ENCODE data around the gene GRIN3B.

The GRIN3B gene

DNA sequence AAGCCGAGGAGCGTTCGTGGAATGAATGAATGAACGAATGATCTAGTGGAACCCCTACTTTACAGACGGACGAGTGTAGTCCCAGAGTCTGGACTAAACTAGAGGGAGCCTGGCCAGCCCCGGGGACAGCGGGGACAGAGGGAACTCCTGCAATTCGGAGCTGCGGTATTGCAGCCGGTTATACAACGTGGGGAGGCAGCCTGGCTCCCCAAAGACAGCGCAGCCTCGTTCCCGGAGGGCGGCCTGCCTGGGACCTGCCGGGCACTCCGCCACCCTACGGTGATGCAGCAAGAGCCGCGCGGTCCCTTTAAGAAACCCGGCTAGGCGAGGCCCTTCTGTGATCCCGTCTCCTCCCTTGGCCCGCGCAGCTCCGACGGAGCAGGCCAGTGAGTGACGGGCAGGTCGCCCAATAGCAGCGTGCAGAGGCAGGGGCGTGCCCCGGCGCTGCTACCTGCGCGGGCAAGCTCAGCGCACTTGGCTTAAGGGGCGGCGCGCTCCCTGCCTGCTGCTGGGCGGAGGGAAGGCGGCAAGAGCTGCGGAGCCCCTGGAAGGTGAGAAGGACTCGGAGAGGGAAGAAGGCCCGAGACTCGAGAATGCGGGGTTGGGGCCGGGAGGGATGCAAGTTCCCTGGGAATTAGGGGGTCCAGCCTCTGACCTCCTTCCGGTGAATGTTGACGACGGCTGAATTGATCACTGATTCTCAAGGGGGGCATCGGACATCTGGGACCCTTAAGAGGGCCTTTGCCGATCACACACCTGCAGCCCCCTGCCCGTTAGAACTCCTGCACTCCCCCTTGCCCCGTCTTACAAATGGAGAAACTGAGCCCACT is 39.6 kb downstream of the GRIN3B start, which contains the start of gene ABCA7:
TSS of gene ABCA7 (plus strand) at position 462 of the 830 bp plus-strand sequence. CDS start 1,255 bp downstream, outside the sequence.
- Mint-ChIP-seq H3K27me3 (no peaks in the 10 kb centered on the region), H3K27ac (peak within 1 kb of the TSS; percentile 95), H3K4me3 (peak within 1 kb of the TSS; percentile 100), H3K9me3 (no peaks in the 10 kb centered on the region), H3K4me1 (peaks cover 36% of the 10 kb centered on the region), H3K36me3 (peaks cover 26% of the 10 kb centered on the region)
- DNase-seq (ENCODE audit: low spot score in 2 of 2): peak; percentile 99 to 100
- ATAC-seq (ENCODE audit: low read depth): peak; percentile 78

DNA sequence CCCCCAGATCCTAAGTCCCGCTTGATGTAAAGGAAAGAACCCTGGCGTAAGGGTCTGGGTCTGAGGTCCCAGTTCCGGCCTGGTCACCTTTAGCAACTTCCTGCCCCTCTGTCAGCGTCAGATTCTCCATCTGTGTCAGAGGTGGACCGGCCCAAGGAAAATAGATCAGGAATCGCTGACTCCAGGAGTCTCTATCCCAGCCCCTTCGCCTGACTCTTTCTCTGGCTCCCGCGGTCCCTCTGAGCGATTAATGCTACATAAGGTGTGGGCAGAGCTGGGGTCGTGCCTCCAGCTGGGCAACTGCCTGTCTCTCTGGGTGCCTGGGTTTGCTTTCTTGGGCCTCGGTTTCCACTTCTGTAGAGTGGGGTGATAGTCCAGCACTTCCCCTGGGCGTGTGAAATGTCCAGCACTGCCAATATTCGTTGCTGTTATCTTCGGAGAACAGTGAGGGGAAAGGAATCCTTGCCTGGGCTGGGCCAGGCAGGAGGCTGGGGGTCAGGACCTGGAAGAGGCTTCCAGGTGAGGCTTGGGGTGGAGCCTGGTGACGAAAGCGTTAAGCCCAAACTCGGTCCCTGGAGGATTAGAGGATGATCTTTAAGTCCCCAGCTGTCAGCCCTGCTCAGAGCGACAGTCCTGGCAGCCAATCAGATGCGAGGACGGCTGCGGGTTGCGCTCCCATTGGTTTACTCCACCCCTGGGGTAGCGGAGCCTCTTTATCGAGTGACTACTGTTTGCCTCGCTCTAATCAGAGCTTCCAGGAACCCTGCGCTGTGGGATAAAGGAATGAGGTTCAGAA is 40.5 kb downstream of the GRIN3B start:
- H3K36me3 Mint-ChIP-seq: peaks cover 24% of the 10 kb centered on the region
- peak overlapping the region; percentile 95 for H3K27ac Mint-ChIP-seq
- H3K4me1 Mint-ChIP-seq: peaks cover 37% of the 10 kb centered on the region
- no peaks in the 10 kb centered on the region for H3K27me3 Mint-ChIP-seq
- DNase-seq (ENCODE audit: low spot score in 2 of 2) (peak; percentile 79 to 88), ATAC-seq (ENCODE audit: low read depth) (peak; percentile 55)
- H3K4me3 Mint-ChIP-seq: peak overlapping the region; percentile 100
- no peaks in the 10 kb centered on the region for H3K9me3 Mint-ChIP-seq

DNA sequence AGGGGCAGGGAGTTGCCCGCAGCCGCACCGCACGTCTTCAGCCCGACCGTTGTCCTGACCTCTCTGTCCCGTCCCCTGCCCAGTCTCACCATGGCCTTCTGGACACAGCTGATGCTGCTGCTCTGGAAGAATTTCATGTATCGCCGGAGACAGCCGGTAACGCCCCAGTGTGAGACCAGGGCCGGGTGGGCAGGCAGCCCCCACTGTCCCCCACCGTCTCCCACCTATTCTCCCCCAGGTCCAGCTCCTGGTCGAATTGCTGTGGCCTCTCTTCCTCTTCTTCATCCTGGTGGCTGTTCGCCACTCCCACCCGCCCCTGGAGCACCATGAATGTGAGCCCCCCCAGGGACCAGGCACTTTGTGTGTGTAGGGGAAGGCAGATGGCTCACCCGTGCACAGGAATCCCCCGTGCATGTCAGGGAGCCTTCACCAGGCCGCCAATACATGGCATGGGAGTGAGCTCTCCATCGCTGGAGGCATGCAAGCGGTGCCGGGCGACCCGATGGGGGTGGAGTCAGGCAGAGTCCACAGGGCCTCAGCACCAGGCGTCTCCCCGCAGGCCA is 41.1 kb downstream of the GRIN3B start:
- H3K27ac Mint-ChIP-seq: peak overlapping the region; percentile 95
- no peak for DNase-seq (ENCODE audit: low spot score in 2 of 2)

DNA sequence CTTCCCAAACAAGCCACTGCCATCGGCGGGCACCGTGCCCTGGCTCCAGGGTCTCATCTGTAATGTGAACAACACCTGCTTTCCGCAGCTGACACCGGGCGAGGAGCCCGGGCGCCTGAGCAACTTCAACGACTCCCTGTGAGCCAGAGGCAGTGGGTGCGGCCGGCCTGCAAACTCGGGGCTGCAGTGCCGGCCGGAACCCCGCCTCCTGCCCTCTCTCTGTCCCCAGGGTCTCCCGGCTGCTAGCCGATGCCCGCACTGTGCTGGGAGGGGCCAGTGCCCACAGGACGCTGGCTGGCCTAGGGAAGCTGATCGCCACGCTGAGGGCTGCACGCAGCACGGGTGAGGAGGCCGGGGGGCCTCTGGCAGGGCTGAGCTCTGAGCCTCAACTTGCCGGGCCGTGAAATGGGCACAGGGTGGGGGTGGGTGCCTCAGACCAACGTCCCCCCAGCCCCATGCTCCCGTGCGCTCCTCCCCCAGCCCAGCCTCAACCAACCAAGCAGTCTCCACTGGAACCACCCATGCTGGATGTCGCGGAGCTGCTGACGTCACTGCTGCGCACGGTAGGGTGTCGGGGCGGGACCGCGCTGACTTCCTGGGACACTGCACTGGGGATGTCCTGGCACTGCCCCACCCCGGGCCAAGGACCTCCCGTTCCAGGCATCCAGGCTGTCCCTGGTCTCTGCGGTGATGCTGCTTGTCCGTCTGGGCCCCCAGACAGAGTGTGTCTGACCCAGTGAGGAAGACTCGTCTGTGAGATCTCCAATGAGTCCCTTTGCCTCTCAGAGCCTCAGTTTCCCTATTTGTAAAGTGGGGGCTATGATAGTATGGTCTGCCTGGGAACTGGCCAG is 41.8 kb downstream of the GRIN3B start:
- ATAC-seq (ENCODE audit: low read depth) (no peak), DNase-seq (ENCODE audit: low spot score in 2 of 2) (no peak)
- peaks cover 30% of the 10 kb centered on the region for H3K4me1 Mint-ChIP-seq
- H3K9me3 Mint-ChIP-seq: no peaks in the 10 kb centered on the region
- H3K4me3 Mint-ChIP-seq: peak overlapping the region; percentile 55
- no peaks in the 10 kb centered on the region for H3K27me3 Mint-ChIP-seq
- H3K27ac Mint-ChIP-seq: no peak overlapping the region
- peaks cover 16% of the 10 kb centered on the region for H3K36me3 Mint-ChIP-seq

More for the DNA sequence above, 41.1 kb downstream of the GRIN3B start:
- H3K9me3 Mint-ChIP-seq: no peaks in the 10 kb centered on the region
- no peak for ATAC-seq (ENCODE audit: low read depth)
- H3K4me3 Mint-ChIP-seq: peak overlapping the region; percentile 100
- no peaks in the 10 kb centered on the region for H3K27me3 Mint-ChIP-seq
- peaks cover 19% of the 10 kb centered on the region for H3K36me3 Mint-ChIP-seq
- peaks cover 32% of the 10 kb centered on the region for H3K4me1 Mint-ChIP-seq

DNA sequence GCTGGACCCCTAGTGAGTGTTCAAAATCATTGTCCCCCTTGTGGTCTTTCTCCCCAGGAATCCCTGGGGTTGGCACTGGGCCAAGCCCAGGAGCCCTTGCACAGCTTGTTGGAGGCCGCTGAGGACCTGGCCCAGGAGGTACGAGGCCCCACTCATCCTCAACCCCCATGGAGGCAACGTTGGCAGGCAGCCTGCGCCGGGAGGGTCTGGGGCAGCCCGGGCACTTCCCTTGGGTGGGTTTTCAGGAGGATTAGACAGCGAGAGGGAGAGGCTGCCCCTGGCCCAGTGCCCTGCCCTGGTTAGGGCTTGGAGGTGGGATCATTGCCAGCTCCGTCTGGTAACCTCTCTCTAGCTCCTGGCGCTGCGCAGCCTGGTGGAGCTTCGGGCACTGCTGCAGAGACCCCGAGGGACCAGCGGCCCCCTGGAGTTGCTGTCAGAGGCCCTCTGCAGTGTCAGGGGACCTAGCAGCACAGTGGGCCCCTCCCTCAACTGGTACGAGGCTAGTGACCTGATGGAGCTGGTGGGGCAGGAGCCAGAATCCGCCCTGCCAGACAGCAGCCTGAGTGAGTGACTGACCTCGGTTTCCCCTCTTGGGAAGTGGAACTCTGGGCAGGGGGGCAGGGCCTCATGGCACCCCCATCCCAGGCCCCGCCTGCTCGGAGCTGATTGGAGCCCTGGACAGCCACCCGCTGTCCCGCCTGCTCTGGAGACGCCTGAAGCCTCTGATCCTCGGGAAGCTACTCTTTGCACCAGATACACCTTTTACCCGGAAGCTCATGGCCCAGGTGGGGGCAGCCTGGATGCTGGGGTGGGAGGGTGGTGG is 42.7 kb downstream of the GRIN3B start:
- H3K9me3 Mint-ChIP-seq: no peaks in the 10 kb centered on the region
- ATAC-seq (ENCODE audit: low read depth): no peak
- peak overlapping the region; percentile 55 for H3K4me3 Mint-ChIP-seq
- peaks cover 24% of the 10 kb centered on the region for H3K4me1 Mint-ChIP-seq
- DNase-seq (ENCODE audit: low spot score in 2 of 2): no peak
- H3K36me3 Mint-ChIP-seq: peaks cover 11% of the 10 kb centered on the region
- H3K27ac Mint-ChIP-seq: no peak overlapping the region
- no peaks in the 10 kb centered on the region for H3K27me3 Mint-ChIP-seq

DNA sequence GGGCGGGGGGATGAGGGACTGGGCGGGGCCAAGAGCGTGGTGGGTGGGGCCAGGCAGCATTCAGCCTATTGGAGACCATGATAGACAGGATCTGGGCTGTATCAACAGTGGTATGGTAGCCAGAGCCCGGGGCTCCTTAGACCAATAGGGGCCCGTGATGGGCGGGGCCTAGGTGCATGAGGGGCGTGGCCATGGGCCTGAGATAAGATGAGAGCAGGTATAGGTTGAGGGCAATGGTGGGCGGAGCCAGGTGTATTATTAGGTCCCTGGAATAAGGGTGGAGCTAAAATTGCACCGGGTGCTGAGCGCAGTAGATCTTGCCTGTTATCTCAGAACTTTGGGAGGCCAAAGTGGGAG is 45.0 kb downstream of the GRIN3B start:
- Mint-ChIP-seq H3K9me3 (no peaks in the 10 kb centered on the region), H3K27ac (no peak overlapping the region), H3K27me3 (no peaks in the 10 kb centered on the region), H3K4me1 (peaks cover 12% of the 10 kb centered on the region), H3K4me3 (no peak overlapping the region), H3K36me3 (peaks cover 10% of the 10 kb centered on the region)
- DNase-seq (ENCODE audit: low spot score in 2 of 2) (peak in 1 of 2 donors; percentile 53), ATAC-seq (ENCODE audit: low read depth) (peak; percentile 56)

DNA sequence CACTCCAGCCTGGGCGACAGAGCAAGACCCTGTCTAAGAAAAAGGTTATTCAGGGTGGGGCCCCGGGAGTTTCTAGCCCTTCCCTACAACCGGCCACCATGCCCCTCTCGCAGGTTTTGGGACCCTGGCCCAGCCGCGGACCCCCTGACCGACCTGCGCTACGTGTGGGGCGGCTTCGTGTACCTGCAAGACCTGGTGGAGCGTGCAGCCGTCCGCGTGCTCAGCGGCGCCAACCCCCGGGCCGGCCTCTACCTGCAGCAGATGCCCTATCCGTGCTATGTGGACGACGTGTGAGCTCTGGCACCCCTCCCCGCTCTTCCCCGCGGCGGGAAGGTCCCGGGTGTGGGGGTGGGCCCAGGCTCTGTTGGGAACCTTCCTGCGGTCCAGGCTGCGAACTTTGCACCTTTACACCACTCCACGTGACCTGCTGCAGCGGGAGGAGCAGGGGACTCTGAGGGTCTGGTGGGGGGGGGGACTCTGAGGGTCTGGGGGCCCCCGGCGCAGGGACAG is 46.0 kb downstream of the GRIN3B start:
- ATAC-seq (ENCODE audit: low read depth) (no peak), DNase-seq (ENCODE audit: low spot score in 2 of 2) (no peak)
- peaks cover 7% of the 10 kb centered on the region for H3K4me1 Mint-ChIP-seq
- H3K9me3 Mint-ChIP-seq: no peaks in the 10 kb centered on the region
- H3K27me3 Mint-ChIP-seq: no peaks in the 10 kb centered on the region
- H3K36me3 Mint-ChIP-seq: peaks cover 10% of the 10 kb centered on the region
- H3K27ac Mint-ChIP-seq: no peak overlapping the region
- H3K4me3 Mint-ChIP-seq: no peak overlapping the region

DNA sequence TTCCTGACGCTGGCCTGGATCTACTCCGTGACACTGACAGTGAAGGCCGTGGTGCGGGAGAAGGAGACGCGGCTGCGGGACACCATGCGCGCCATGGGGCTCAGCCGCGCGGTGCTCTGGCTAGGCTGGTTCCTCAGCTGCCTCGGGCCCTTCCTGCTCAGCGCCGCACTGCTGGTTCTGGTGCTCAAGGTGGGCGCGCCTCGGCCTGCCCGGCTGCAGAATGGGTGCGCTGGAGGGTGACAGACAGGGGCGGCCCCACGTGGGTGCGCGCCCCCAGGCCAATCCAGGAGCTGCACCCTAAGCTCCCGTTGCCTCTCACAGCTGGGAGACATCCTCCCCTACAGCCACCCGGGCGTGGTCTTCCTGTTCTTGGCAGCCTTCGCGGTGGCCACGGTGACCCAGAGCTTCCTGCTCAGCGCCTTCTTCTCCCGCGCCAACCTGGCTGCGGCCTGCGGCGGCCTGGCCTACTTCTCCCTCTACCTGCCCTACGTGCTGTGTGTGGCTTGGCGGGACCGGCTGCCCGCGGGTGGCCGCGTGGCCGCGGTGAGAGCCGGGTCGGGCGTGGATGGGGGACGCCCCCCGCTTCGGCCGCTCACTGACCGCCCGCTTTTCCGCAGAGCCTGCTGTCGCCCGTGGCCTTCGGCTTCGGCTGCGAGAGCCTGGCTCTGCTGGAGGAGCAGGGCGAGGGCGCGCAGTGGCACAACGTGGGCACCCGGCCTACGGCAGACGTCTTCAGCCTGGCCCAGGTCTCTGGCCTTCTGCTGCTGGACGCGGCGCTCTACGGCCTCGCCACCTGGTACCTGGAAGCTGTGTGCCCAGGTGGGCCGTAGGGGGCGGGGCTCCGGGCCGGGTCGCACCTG is 46.8 kb downstream of the GRIN3B start:
- ATAC-seq (ENCODE audit: low read depth) (peak; percentile 37), DNase-seq (ENCODE audit: low spot score in 2 of 2) (no peak)
- H3K27ac Mint-ChIP-seq: no peak overlapping the region
- H3K36me3 Mint-ChIP-seq: peaks cover 10% of the 10 kb centered on the region
- H3K9me3 Mint-ChIP-seq: no peaks in the 10 kb centered on the region
- no peaks in the 10 kb centered on the region for H3K27me3 Mint-ChIP-seq
- peaks cover 7% of the 10 kb centered on the region for H3K4me1 Mint-ChIP-seq
- no peak overlapping the region for H3K4me3 Mint-ChIP-seq

DNA sequence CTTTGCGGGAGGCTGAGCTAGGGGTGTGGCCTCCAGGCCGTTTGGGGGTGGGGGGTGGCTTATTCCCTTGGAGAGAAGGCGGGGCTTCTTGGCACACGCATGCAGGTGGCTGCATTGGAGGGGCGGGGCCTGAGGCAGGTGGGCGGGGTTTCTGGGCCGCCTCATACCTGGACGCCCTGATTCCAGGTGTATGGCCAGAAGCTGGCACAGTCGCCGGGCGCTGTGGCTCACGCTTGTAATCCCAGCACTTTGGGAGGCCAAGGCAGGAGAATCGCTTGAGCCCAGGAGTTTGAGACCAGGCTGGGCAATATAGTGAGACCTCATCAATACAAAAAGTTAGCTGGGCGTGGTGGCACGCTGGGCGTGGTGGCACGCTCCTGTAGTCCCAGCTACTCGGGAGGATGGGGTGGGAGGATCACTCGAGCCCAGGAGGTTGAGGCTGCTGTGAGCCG is 47.5 kb downstream of the GRIN3B start:
- DNase-seq (ENCODE audit: low spot score in 2 of 2) (no peak), ATAC-seq (ENCODE audit: low read depth) (peak; percentile 19)
- Mint-ChIP-seq H3K9me3 (no peaks in the 10 kb centered on the region), H3K27me3 (no peaks in the 10 kb centered on the region), H3K4me1 (peaks cover 9% of the 10 kb centered on the region), H3K4me3 (no peak overlapping the region), H3K36me3 (peaks cover 8% of the 10 kb centered on the region), H3K27ac (no peak overlapping the region)

DNA sequence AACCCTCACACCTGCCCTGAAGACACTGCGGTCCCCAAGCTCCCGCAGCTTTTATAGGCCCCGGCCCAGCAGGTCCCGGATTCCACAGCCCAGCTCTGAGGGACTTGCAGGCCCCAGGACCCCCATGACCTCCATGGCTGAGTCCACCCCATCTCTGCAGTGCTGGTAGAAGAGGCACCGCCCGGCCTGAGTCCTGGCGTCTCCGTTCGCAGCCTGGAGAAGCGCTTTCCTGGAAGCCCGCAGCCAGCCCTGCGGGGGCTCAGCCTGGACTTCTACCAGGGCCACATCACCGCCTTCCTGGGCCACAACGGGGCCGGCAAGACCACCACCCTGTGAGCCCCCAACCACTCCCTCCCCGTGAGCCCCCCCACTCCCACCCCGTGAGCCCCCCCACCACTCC is 48.9 kb downstream of the GRIN3B start:
- Mint-ChIP-seq H3K4me3 (no peak overlapping the region), H3K4me1 (peaks cover 10% of the 10 kb centered on the region), H3K27ac (no peak overlapping the region), H3K9me3 (no peaks in the 10 kb centered on the region), H3K36me3 (peaks cover 15% of the 10 kb centered on the region), H3K27me3 (no peaks in the 10 kb centered on the region)
- no peak for ATAC-seq (ENCODE audit: low read depth)
- DNase-seq (ENCODE audit: low spot score in 2 of 2): no peak

DNA sequence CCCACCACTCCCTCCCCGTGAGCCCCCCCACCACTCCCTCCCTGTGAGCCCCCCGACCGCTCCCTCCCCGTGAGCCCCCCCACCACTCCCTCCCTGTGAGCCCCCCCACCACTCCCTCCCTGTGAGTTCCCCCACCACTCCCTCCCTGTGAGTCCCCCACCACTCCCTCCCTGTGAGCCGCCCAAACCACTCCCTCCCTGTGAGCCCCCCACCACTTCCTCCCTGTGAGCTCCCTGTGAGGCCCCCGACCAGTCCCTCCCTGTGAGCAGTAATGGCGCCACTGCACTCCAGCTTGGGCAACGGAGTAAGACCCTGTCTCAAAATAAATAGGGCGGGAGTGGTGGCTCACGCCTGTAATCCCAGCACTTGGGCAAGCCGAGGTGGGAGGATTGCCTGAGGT is 49.6 kb downstream of the GRIN3B start:
- Mint-ChIP-seq H3K4me3 (no peak overlapping the region), H3K36me3 (peaks cover 10% of the 10 kb centered on the region), H3K27me3 (no peaks in the 10 kb centered on the region), H3K9me3 (no peaks in the 10 kb centered on the region), H3K4me1 (peaks cover 10% of the 10 kb centered on the region), H3K27ac (peak overlapping the region; percentile 55)
- no peak for DNase-seq (ENCODE audit: low spot score in 2 of 2)
- no peak for ATAC-seq (ENCODE audit: low read depth)

All from memory B cell (primary cell).